Peyer's patch (tissue), 4 donors: ENCODE results near the gene EEFSEC.

Experiments used
- POLR2A ChIP-seq, 2 donors: fragments of 450-650 bp; IDR thresholded peaks; one replicate each; pipeline ENCODE4 v1.5.1; 2017; ENCODE audit warnings: antibody characterized with exemption in 2 of 2, mild to moderate bottlenecking in 2 of 2, moderate library complexity in 2 of 2
- TF ChIP-seq, protein P1 (sequence below), 6 experiments: fragments of 450-650 bp in 4 of 6; fragments of 200-600 bp in 2 of 6; sonication (generic) in 1 of 6; IDR thresholded peaks; one replicate each; pipeline ENCODE4 v1.5.1; 2017 to 2019; ENCODE audit warnings: antibody characterized with exemption in 6 of 6, mild to moderate bottlenecking in 3 of 6, moderate library complexity in 1 of 6

GRCh38 chr3:128320551-128321340 lies 167.5 kb downstream of the EEFSEC start:
- no peak for TF ChIP-seq POLR2A (IDR thresholded peaks at IDR 0.05)
- TF ChIP-seq, protein P1, sequence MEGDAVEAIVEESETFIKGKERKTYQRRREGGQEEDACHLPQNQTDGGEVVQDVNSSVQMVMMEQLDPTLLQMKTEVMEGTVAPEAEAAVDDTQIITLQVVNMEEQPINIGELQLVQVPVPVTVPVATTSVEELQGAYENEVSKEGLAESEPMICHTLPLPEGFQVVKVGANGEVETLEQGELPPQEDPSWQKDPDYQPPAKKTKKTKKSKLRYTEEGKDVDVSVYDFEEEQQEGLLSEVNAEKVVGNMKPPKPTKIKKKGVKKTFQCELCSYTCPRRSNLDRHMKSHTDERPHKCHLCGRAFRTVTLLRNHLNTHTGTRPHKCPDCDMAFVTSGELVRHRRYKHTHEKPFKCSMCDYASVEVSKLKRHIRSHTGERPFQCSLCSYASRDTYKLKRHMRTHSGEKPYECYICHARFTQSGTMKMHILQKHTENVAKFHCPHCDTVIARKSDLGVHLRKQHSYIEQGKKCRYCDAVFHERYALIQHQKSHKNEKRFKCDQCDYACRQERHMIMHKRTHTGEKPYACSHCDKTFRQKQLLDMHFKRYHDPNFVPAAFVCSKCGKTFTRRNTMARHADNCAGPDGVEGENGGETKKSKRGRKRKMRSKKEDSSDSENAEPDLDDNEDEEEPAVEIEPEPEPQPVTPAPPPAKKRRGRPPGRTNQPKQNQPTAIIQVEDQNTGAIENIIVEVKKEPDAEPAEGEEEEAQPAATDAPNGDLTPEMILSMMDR (IDR thresholded peaks at IDR 0.05), result no peak
